Nephron (organoid): ENCODE measurements around the gene LKAAEAR1.

ENCODE experiments used
- H3K27ac Mint-ChIP-seq, 3 experiments: 2 replicates each; pipeline ENCODE4 v1.8.0; 2020; ENCODE audit warnings: mixed read lengths in 3 of 3, mild to moderate bottlenecking in 2 of 3, moderate library complexity in 1 of 3
- H3K27me3 Mint-ChIP-seq: 2 replicates; pipeline ENCODE4 v1.8.0; 2021; ENCODE audit warnings: low read depth, mild to moderate bottlenecking, moderate library complexity, mixed read lengths
- H3K36me3 Mint-ChIP-seq: 2 replicates; pipeline ENCODE4 v1.8.0; 2020; ENCODE audit warnings: low read depth, mixed read lengths
- H3K4me1 Mint-ChIP-seq: 2 replicates; pipeline ENCODE4 v1.8.0; 2020; ENCODE audit warnings: mixed read lengths
- H3K4me3 Mint-ChIP-seq, 3 experiments: 2 replicates each; pipeline ENCODE4 v1.8.0; 2020; ENCODE audit warnings: mild to moderate bottlenecking in 3 of 3, mixed read lengths in 3 of 3, moderate library complexity in 2 of 3
- H3K9me3 Mint-ChIP-seq: 2 replicates; pipeline ENCODE4 v1.8.0; 2020; ENCODE audit warnings: mixed read lengths
- CTCF ChIP-seq, 3 experiments: fragments of 200-600 bp; sonication (generic); IDR thresholded peaks; one replicate each; pipeline ENCODE4 v1.5.0; 2021; ENCODE audit warnings: antibody characterized with exemption in 3 of 3; ENCODE audit not compliant: unreplicated experiment in 3 of 3

Gene LKAAEAR1

GRCh38 chr20:64080813-64081623 lies 3.2 kb downstream of the LKAAEAR1 start:
- peaks cover 43% of the 10 kb centered on the region for H3K27me3 Mint-ChIP-seq
- H3K4me3 Mint-ChIP-seq, result peak overlapping the region; percentile 79 to 90 (median 85)
- H3K9me3 Mint-ChIP-seq, result no peaks in the 10 kb centered on the region
- H3K4me1 Mint-ChIP-seq, result peaks cover 15% of the 10 kb centered on the region
- peak overlapping the region; percentile 13 to 49 (median 27) for H3K27ac Mint-ChIP-seq
- no peak for TF ChIP-seq CTCF (IDR thresholded peaks at IDR 0.05; ENCODE audit: unreplicated experiment in 3 of 3)
- no peaks in the 10 kb centered on the region for H3K36me3 Mint-ChIP-seq

- TF ChIP-seq CTCF (IDR thresholded peaks at IDR 0.05; ENCODE audit: unreplicated experiment in 3 of 3), result no peak
Measured at GRCh38 chr20:64080013-64080812, 4.0 kb downstream of the LKAAEAR1 start, which contains the start of gene OPRL1. Gene OPRL1, plus strand, starts transcription at chr20:64080082. Its CDS starts 12,639 bp downstream, at chr20:64092721.

GRCh38 chr20:64079273-64080012 lies 4.8 kb downstream of the LKAAEAR1 start, which contains the start of gene RGS19:
Gene RGS19, minus strand, starts transcription at chr20:64079518. Its CDS starts 2,632 bp downstream, at chr20:64076886.
- H3K36me3 Mint-ChIP-seq, result no peaks in the 10 kb centered on the region
- H3K4me3 Mint-ChIP-seq, result peak within 1 kb of the TSS; percentile 79 to 90 (median 85)
- H3K27me3 Mint-ChIP-seq, result peaks cover 28% of the 10 kb centered on the region
- no peaks in the 10 kb centered on the region for H3K9me3 Mint-ChIP-seq
- H3K27ac Mint-ChIP-seq, result peak within 1 kb of the TSS; percentile 13 to 49 (median 27)
- peaks cover 10% of the 10 kb centered on the region for H3K4me1 Mint-ChIP-seq
- TF ChIP-seq CTCF (IDR thresholded peaks at IDR 0.05; ENCODE audit: unreplicated experiment in 3 of 3), result no peak

More at GRCh38 chr20:64080013-64080812, 4.0 kb downstream of the LKAAEAR1 start, which contains the start of gene OPRL1:
- peaks cover 12% of the 10 kb centered on the region for H3K4me1 Mint-ChIP-seq
- peak within 1 kb of the TSS; percentile 79 to 90 (median 85) for H3K4me3 Mint-ChIP-seq
- H3K27me3 Mint-ChIP-seq, result peaks cover 34% of the 10 kb centered on the region
- peak within 1 kb of the TSS; percentile 13 to 49 (median 27) for H3K27ac Mint-ChIP-seq
- no peaks in the 10 kb centered on the region for H3K9me3 Mint-ChIP-seq
- H3K36me3 Mint-ChIP-seq, result no peaks in the 10 kb centered on the region

GRCh38 chr20:64078934-64079272 lies 5.3 kb downstream of the LKAAEAR1 start:
- peaks cover 23% of the 10 kb centered on the region for H3K27me3 Mint-ChIP-seq
- H3K9me3 Mint-ChIP-seq, result no peaks in the 10 kb centered on the region
- H3K36me3 Mint-ChIP-seq, result no peaks in the 10 kb centered on the region
- peak overlapping the region in 1 of 3 experiments; percentile 16 for H3K27ac Mint-ChIP-seq
- peaks cover 5% of the 10 kb centered on the region for H3K4me1 Mint-ChIP-seq
- peak overlapping the region; percentile 65 to 74 (median 70) for H3K4me3 Mint-ChIP-seq
- TF ChIP-seq CTCF (IDR thresholded peaks at IDR 0.05; ENCODE audit: unreplicated experiment in 3 of 3), result no peak

- Mint-ChIP-seq H3K4me1 (peaks cover 5% of the 10 kb centered on the region), H3K4me3 (peak overlapping the region in 2 of 3 experiments; percentile 5 to 43), H3K36me3 (no peaks in the 10 kb centered on the region), H3K27me3 (peaks cover 20% of the 10 kb centered on the region), H3K27ac (no peak overlapping the region), H3K9me3 (no peaks in the 10 kb centered on the region)
- no peak for TF ChIP-seq CTCF (IDR thresholded peaks at IDR 0.05; ENCODE audit: unreplicated experiment in 3 of 3)
Measured at GRCh38 chr20:64077876-64078551, 6.2 kb downstream of the LKAAEAR1 start.
